HG03571 (cell line): ENCODE results near the gene TVP23B.
"Not testable (repeated sequence)": the region's sequence is repeated elsewhere in the genome, so short reads cannot be mapped to it uniquely, and the experiment has no call there.

Source experiments
- ATAC-seq: cut with Tn5 transposase; IDR thresholded peaks from one replicate; pipeline ENCODE4 v1.9.1; 2021; ENCODE audit not compliant: unreplicated experiment

Gene TVP23B

DNA sequence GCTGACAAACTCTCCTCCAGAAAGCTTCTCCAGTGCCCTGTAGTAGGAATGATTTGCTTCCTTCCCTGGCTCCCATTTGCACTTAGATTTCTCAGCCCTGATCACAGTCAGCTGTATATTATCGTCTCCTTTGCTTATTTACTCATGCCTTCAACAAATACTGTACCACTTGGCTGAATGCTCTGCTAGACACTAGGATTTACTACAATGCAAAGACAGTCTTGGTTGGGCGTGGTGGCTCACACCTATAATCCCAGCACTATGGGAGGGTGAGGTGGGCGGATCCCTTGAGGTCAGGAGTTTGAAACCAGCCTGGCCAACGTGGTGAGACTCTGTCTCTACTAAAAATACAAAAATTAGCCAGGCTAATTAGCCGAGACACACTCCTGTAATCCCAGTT lies 5.9 kb downstream of the TVP23B start:
- ATAC-seq, result not testable (repeated sequence)

DNA sequence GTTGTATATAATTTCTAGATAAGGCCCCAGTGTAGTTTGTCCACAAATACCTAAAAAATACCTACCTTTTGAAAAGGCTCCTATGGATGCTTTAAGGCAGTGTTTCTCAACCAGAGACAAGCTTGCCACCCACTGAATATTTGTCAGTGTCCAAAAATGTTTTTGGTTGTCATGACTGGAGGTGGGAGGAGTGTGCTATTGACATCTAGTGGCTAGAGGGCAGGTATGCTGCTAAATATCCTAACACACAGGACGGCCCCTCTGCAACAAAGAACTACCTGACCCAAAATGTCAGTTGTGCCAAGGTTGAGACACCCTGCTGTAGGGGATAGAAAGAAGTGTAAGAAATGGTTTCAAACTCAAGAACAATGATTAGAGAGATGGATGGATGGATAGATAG lies 10.4 kb downstream of the TVP23B start:
- ATAC-seq, result not testable (repeated sequence)

DNA sequence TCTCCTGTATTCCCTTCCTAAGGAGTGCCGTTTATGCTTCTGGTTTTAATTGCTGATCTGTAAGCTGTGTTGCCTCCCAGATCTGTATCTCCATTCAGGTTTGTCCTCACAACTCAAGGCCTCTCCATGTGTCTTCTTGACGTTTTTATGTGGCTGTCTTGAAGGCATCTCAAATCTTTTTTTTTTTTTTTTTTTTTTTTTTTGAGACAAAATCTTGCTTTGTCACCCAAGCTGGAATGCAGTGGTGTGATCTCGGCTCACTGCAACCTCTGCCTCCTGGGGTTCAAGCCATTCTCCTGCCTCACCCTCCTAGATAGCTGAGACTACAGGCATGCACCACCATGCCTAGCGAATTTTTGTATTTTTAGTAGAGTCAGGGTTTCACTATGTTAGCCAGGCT lies 13.9 kb downstream of the TVP23B start:
- ATAC-seq, result not testable (repeated sequence)

DNA sequence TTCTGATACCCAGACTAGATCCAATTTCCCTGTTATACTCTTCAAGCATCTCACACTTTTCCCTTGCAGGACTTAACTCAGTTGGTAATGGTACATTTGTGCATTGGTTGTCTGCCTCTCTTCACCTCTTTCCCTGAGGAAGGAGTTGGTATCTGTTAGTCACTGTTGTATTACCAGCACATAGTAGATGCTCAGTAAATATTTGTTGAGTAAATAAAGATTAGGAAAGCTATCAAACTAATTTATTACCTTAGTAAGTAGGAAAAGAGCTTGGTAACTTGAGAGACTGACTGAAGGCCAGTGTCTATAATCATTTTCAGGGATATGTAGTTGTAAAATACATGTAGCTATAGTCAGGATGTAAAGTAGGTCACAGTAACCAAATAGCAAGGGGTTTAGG lies 15.9 kb downstream of the TVP23B start:
- ATAC-seq, result not testable (repeated sequence)

DNA sequence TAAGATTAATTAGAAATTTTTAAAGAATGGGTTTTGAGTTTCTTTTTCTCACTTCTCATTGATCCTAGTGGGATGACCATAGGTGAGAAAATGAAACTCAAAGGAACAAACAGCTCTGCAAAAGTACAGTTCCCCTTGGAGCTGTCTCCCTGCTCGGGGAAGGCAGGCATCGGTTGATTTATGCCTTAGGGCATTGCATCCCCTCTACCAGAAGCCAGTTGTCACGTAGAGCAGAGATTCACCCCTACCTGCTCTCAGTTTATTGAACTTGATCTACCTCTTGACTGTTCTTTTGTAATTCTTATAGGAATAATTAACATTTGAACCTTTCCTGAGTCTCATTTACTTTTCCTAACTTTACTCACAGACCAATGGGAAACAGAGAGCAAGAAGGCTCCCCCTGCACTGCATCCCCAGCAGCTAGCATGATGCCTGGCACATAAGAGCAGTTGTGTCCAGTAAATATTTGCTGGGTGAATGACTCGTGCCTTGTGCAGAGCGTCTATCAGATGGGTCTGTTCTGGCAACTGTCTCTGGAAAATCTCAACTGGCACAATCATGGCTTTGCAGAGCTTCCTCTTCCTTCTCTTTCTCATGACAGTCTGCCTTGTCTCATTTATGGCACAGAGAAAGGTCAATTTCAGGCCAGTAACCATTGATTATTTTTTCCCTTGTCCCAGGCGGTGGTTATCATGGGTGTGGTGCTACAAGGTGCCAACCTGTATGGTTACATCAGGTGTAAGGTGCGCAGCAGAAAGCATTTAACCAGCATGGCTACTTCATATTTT lies 22.7 kb downstream of the TVP23B start:
- not testable (repeated sequence) for ATAC-seq

DNA sequence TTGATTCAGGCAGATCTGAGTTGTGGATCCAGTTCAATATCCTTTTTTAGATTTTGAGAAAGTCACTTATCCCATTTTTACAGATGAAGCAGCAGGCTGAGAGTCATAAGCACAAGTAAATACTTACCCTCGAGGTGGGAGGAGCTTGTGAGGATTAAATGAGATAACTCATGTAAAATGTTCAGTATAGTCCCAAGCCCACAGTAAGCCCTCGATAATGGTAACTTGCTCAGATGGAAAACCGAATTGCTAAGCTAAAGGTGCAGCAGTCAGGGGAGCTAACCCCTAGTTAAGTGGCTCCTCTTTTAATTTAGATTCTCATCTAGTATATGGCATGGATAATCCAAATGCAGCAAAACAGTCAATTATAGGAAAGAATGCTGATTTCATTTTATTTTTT lies 34.9 kb downstream of the TVP23B start:
- not testable (repeated sequence) for ATAC-seq

DNA sequence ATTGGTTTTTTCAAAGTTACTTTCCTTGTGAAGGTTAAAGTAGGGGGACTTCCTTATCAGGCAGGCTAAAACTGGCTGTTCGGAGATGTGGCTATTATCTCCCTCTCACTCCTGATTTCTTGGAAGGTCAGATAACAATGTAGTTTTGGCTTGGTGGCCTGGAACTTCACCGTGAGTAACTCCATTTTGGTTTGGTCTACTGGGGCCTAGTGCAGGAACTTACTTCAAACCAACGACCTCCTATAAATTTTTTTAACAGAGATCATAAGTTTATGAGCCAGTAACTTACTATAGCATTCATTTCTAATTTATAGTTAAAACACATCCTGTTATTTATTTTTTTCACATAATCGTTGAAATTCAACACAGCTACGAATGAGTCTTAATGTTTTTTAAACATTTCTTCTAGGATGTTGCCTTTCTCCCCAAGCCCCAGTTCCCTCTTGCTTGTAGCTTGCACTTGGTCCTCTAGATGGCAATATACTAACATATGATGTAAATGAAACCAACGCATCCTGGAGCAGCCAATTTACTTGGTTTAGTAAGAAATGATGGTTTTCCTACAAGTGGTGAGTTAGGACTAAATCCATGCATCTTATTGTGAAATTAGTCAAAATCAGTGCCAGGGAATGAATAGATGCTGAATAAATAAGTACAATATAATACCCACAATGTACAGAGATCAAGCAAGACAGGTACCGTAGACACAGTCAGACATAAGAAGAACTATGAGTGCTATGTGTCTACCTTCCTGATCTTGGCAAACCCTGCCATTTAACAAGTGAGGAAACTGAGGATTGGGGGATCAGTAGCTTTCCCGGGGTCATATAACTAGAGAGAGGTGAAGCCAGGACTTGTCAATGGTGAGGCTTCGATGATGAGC lies 35.7 kb downstream of the TVP23B start:
- not testable (repeated sequence) for ATAC-seq

DNA sequence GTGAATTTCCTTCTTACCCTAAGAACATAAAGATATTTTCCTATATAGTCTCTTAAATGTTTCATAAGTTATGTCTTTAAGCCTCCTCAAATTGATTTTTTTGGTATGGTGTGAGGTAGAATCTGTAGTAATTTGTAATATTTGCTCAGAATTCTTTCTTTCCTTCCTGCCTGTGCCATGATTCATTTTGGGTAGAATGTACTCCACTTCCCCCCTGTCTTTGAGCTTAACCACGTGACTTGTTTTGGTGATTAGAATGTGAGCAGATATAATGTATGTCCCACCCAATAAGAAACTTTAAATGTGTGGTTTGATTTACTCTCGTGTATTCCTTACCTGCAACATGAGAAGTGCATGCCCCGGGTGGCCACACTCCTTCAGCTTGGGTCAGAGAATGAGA lies 40.4 kb downstream of the TVP23B start:
- ATAC-seq, result not testable (repeated sequence)

DNA sequence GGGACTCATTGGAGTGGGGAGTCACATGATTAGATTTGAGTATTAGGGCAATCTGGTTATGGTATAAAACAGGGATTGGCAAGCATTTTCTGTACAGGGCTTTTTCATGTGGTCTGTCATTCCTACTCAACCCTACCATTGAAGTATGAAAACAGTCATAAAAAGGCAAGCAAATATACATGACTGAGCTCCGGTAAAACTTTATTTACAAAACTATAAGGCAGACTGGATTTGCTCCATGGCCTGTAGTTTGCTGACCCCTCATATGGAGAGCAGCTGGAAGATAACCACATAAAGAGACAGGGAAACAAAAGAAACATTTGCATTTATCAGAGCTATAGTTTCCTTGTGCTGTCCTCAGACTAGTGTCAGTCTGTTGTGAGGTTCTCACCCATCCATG lies 46.6 kb downstream of the TVP23B start:
- not testable (repeated sequence) for ATAC-seq

DNA sequence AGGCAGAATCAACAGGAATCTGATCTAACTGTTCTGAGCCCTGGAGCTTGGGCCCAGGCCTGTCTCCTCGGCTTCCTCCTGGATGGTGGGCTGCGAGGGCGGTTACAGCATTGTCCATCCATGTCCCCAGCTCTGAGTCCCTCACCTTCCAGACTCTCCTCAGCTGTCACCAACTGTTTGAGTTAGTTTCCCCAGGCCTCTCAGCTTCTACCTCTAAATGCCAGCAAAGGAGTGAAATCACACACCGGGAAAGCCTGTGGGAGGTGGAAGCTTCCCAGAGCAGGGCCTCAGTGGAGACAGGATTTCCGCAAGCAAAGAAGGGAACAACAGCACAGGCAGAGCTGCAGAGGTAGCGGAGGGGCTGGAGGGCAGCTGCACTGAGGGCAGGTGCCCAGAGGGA lies 67.5 kb downstream of the TVP23B start:
- no peak for ATAC-seq

DNA sequence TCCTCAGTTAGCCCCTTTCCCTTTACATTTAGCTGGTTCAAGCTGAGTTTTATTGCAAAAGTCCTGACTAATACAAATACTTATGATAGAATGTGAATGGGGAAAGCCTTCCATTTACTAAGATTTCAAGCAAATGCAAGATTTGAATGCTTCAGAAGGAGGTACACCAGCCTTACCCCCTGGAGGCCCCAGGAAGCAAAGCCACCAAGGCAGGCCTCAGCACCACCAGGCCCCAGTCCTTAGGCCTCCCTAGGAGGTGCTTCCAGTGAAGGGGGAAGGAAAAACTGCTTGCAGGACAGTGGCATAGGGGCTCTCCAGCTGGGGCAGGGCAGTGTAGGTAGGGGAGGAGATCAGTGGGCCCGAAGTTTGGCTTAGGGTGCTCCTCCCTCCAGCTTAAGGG lies 69.7 kb downstream of the TVP23B start:
- no peak for ATAC-seq

DNA sequence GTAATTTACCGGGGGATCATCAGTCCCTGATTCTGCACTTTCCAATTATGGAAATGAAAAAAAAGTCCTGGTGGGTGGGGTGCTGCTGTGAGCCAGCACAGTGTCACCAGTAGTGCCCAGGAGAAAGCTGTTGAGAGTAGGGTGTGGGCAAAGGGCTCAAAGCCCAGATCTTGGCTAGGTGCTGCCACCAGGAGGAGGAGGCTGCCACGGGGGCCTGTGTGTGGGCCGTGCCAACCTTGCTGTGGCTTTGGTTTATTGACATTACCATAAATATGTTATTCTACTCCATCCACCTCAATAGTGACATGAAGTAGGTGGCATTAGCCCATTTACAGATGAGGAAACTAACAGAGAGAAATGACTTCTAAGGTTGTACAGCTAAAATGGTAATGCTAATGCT lies 70.2 kb downstream of the TVP23B start:
- no peak for ATAC-seq

DNA sequence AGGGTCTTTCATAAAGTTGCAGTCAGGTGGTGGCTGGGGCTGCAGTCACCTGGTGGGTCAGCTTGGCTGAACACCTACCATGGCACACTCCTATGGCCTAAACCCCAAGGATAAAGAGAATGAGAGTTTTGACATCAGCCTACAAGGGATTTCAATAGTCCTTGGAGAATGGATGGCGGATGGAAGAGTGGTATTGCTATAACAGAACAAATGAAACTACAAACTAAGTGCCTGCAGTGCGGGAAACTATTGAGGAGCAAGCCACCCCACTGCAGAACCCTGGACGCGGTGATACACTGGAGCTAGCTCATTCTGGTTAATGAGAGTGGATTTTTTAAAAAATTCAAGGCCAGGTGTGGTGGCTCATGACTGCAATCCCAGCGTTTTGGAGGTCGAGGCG lies 74.0 kb downstream of the TVP23B start:
- ATAC-seq, result no peak

DNA sequence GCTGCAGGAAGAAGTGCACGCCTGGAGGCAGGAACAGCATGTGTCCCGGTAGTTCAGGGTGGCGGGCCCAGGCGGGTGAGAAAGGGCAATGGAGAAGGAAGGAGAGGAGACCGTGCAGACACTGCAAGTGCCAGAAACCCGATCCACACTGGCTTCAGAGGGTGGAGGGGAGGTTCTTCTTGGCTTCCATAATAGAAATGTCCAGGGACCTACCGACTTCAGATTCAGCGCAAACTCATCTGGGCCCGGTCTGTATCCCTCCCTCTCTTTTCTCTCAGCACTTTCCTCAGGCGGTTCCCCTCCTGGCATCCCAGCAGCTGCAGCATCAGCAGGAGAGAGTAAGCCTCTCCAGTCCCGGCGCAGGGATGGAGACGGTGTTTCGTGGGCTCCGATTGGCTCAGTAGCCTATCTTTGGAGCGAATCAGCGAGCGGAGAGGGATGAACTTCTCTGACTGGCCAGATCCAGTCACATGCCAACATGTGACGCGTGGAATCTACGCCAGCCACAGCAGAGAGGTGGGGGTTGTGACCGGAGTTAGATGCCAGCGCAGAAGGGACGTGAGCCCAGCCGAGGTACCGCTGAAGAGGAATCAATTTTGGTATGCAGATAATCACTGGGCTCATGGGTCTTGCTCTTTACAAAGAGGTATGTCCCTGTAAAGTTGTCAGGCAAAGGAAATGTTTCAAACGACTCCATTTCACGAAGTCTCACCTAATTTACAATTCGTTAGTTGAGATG lies 75.0 kb downstream of the TVP23B start:
- peak; percentile 58 for ATAC-seq
